ENCODE measurements around the gene DNAJC15. TPM values are rescaled to one million over a fixed set of nuclear protein-coding genes. Genes with fewer than 3 reads are reported as not detected.
"Not testable (repeated sequence)": the region's sequence is repeated elsewhere in the genome, so short reads cannot be mapped to it uniquely, and the experiment has no call there.

DNAJC15 gene
- total RNA-seq, 1 experiment from 2014 or later = 8.4 TPM

GRCh38 chr13:43040581-43041368 lies 17.4 kb downstream of the DNAJC15 start:
- in situ Hi-C loops (cut with HindIII; ENCODE audit: low sequenced_read_pairs) = loop anchor here (5.0 kb wide), 1 partner anchor 42 kb away; no protein-coding TSS in a partner anchor
- not testable (repeated sequence) for DNase-seq (ENCODE audit: low spot score)

DNA sequence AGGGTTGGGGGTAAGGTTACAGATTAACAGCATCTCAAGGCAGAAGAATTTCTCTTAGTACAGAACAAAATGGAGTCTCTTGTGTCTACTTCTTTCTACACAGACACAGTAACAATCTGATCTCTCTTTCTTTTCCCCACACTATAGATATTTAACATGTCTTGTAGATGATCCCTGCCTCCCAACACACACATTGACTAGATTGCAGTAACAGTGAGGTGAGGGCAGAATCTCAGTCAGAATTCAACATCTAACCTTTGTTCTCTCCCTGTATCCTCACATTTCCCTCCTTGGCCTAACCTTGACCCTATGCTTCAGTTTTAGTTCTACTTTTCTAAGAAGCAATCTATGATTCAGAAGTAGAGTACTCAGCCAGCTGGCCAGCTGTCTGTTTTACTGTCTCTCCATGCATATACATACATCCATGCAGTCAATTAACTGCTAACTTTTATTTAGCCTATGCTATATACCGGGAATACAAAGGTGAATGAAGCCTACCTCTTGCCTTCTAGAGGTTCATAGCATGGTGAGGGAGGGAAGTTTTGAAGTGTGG lies 18.1 kb downstream of the DNAJC15 start:
- no peak for DNase-seq (ENCODE audit: low spot score)
- in situ Hi-C loops (cut with HindIII; ENCODE audit: low sequenced_read_pairs) = loop anchor here (5.0 kb wide), 1 partner anchor 41 kb away; no protein-coding TSS in a partner anchor

GRCh38 chr13:43042410-43042921 lies 19.1 kb downstream of the DNAJC15 start:
- in situ Hi-C loops (cut with HindIII; ENCODE audit: low sequenced_read_pairs) = loop anchor here (5.0 kb wide), 1 partner anchor 40 kb away; no protein-coding TSS in a partner anchor
- no peak for DNase-seq (ENCODE audit: low spot score)

GRCh38 chr13:43044720-43045301 lies 21.4 kb downstream of the DNAJC15 start:
- in situ Hi-C loops (cut with HindIII; ENCODE audit: low sequenced_read_pairs) = loop anchor here (5.0 kb wide), 1 partner anchor 37 kb away; no protein-coding TSS in a partner anchor
- no peak for DNase-seq (ENCODE audit: low spot score)

DNA sequence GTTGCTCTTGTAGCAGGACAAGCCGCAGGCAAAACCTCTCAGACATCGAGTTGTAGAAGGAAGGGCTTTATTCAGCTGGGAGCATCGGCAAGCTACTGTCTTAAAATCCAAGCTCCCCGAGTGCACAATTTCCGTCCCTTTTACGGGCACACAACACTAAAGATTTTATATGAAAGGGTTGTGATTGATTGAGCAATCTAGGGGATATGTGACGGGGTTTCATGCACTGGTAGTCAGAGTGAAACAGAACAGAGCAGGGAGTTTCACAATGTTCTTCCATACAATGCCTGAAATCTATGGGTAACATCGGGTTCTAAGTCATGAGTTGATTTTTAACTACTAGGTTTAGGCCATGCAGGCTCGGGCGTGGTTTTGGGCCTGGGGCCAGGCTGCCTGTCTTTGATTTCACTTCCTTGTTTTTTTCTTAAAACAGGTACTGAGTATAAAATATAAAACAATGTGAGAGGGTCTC lies 22.0 kb downstream of the DNAJC15 start:
- DNase-seq (ENCODE audit: low spot score); in situ Hi-C loops (cut with HindIII; ENCODE audit: low sequenced_read_pairs): not testable (repeated sequence)

GRCh38 chr13:43046259-43046658 lies 22.9 kb downstream of the DNAJC15 start:
- in situ Hi-C loops (cut with HindIII; ENCODE audit: low sequenced_read_pairs) = no loop called here

GRCh38 chr13:43054803-43055802 lies 31.7 kb downstream of the DNAJC15 start:
- no peak for DNase-seq (ENCODE audit: low spot score)

More at GRCh38 chr13:43046259-43046658, 22.9 kb downstream of the DNAJC15 start:
- DNase-seq (ENCODE audit: low spot score) = no peak

DNA sequence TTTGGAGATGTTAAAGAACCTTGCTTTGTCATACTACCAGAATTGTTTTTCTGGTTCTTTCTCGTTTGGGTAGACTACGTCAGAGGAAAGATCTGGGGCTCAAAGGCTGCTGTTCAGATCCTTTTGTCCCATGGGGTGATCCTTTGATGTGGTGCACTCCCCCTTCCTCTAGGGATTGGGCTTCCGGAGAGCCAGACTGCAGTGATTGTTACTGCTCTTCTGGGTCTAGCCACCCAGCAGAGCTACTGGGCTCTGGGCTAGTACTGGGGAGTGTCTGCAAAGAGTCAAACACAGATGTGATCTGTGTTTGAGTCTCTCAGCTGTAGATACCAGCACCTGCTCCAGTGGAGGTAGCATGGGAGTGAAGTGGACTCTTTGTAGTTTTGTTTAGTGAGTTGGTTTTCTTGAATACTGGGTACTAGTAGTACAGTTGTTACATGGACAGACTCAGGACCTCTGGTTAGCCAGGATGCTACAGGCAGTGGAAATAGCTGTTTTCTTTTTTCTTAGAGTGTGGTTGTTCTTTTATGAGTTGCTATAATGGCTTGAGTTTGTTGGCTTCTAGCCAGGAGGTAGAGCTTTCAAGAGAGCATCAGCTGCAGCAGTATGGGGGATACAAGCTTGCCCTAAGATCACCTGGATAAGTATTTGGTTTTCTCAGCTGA lies 34.4 kb downstream of the DNAJC15 start:
- DNase-seq (ENCODE audit: low spot score) = no peak
- in situ Hi-C loops (cut with HindIII; ENCODE audit: low sequenced_read_pairs) = no loop called here

More at GRCh38 chr13:43054803-43055802, 31.7 kb downstream of the DNAJC15 start:
- in situ Hi-C loops (cut with HindIII; ENCODE audit: low sequenced_read_pairs) = no loop called here

DNA sequence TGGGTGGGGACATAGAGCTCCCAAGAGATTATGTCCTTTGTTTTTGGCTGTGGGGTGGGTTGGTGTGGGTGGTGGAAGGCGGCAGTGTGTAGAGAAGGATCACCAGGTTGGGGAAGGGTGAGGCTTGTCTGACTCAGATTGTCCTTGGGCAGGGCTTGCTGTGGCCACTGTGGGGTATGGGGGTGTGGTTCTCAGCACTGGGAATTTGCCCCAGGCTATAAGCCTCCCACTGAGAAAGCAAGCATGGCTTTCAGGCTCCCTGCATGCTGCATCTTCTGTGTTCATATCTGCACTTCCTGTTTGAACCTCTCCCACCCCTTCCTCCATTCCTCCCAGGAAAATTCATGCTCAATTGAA lies 34.9 kb downstream of the DNAJC15 start:
- DNase-seq (ENCODE audit: low spot score) = no peak
- in situ Hi-C loops (cut with HindIII; ENCODE audit: low sequenced_read_pairs) = no loop called here

- DNase-seq (ENCODE audit: low spot score) = no peak
- in situ Hi-C loops (cut with HindIII; ENCODE audit: low sequenced_read_pairs) = no loop called here
Observed at GRCh38 chr13:43058831-43059230, 35.4 kb downstream of the DNAJC15 start.

DNA sequence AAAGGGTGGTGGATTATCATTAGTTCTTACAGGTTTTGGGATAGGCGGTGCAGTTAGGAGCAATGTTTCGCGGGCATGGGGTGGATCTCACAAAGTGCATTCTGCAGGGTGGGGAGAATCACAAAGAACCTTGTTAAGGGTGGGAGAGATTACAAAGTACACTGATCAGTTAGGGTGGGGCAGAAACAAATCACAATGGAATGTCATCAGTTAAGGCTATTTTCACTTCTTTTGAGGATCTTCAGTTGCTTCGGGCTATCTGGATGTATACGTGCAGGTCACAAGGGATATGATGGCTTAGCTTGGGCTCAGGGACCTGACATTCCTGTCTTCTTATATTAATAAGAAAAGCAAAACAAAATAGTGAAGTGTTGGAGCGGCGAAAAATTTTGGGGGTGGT lies 36.4 kb downstream of the DNAJC15 start:
- DNase-seq (ENCODE audit: low spot score); in situ Hi-C loops (cut with HindIII; ENCODE audit: low sequenced_read_pairs): not testable (repeated sequence)

DNA sequence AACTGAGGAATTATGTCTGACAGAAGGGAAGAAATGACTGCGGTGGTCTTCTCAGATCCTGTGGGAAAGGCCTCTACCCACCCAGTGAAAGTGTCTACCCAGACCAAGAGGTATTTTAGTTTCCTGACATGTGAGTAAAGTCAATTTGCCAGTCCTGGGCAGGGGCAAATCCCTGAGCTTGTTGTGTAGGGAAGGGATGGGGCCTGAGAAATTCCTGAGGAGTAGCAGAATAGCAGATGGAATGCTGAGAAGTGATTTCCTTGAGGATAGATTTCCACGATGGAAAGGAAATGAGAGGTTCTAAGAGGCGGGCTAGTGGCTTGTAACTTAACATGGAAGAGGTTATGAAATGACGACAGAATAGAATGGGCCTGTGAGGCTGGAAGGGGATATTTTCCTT lies 37.4 kb downstream of the DNAJC15 start:
- in situ Hi-C loops (cut with HindIII; ENCODE audit: low sequenced_read_pairs); DNase-seq (ENCODE audit: low spot score): not testable (repeated sequence)

GRCh38 chr13:43061496-43062280 lies 38.3 kb downstream of the DNAJC15 start:
- no peak for DNase-seq (ENCODE audit: low spot score)
- in situ Hi-C loops (cut with HindIII; ENCODE audit: low sequenced_read_pairs) = no loop called here

- in situ Hi-C loops (cut with HindIII; ENCODE audit: low sequenced_read_pairs) = no loop called here
- DNase-seq (ENCODE audit: low spot score) = no peak
Observed at GRCh38 chr13:43071824-43072223, 48.4 kb downstream of the DNAJC15 start.

GRCh38 chr13:43072394-43072793 lies 49.0 kb downstream of the DNAJC15 start:
- in situ Hi-C loops (cut with HindIII; ENCODE audit: low sequenced_read_pairs) = no loop called here

DNA sequence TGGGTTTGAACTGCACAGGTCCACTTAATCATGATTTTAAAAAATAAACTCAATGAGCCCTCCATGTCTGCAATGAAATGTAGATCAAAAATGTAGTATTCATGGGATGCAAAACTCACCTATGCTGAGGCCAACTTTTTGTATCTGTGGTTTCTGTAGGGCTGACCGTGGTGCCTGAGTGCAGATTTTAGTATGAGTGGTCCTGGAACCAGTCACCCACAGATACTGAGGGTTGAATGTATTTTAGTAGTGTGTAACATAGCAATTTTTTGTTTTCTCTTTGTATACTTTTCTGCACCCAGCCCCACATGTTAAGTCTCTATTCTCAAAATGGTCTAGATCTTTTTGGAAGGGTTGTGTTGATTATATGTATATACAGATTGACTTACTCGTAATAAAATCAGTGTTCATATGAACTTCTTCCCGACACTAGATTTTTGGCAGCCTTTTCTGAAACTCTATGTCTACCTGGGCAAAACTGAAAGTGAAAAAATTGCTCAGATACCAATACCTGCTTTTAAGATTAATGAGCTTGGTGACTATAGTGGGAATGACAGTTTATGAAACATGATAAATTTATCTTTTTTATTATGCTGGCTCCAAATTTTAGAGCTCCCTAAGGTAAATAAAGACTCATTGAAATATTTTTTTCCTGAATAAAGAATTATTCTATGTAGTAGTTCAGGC lies 51.6 kb downstream of the DNAJC15 start:
- no peak for DNase-seq (ENCODE audit: low spot score)
- in situ Hi-C loops (cut with HindIII; ENCODE audit: low sequenced_read_pairs) = no loop called here

More at GRCh38 chr13:43072394-43072793, 49.0 kb downstream of the DNAJC15 start:
- DNase-seq (ENCODE audit: low spot score) = no peak

GRCh38 chr13:43075511-43075902 lies 52.1 kb downstream of the DNAJC15 start:
- DNase-seq (ENCODE audit: low spot score); in situ Hi-C loops (cut with HindIII; ENCODE audit: low sequenced_read_pairs): not testable (repeated sequence)
